Esophagus (tissue), 2 donors: ENCODE measurements around the gene PDZRN4. TPM values are rescaled to one million over a fixed set of nuclear protein-coding genes. Genes with fewer than 3 reads are reported as not detected.

Experiments used
- H3K27ac ChIP-seq, 2 donors: one replicate each; pipeline ENCODE4 v1.5.1; 2013; ENCODE audit warnings: low read depth in 2 of 2, mild to moderate bottlenecking in 2 of 2, inconsistent platforms in 1 of 2, low read length in 1 of 2, moderate library complexity in 1 of 2
- H3K27me3 ChIP-seq, 2 donors: one replicate each; pipeline ENCODE4 v1.6.1; 2013; ENCODE audit warnings: low read length in 2 of 2, control low read depth in 1 of 2, mild to moderate bottlenecking in 1 of 2; ENCODE audit not compliant: insufficient read depth in 2 of 2, control insufficient read depth in 1 of 2
- H3K36me3 ChIP-seq, 2 donors: one replicate each; pipeline ENCODE4 v1.6.1; 2013; ENCODE audit warnings: low read length in 1 of 2; ENCODE audit not compliant: control insufficient read depth in 2 of 2, insufficient read depth in 2 of 2
- H3K4me1 ChIP-seq, 2 donors: one replicate each; pipeline ENCODE4 v1.6.1; 2013; ENCODE audit warnings: low read length in 1 of 2; ENCODE audit not compliant: control insufficient read depth in 2 of 2, insufficient read depth in 2 of 2
- H3K4me3 ChIP-seq, 2 donors: one replicate each; pipeline ENCODE4 v1.5.1; 2013; ENCODE audit warnings: low read length in 2 of 2, mild to moderate bottlenecking in 2 of 2, low read depth in 1 of 2, moderate library complexity in 1 of 2
- H3K9me3 ChIP-seq, 2 donors: one replicate each; pipeline ENCODE4 v1.6.1; 2013; ENCODE audit warnings: mild to moderate bottlenecking in 2 of 2, low read depth in 1 of 2, low read length in 1 of 2, moderate library complexity in 1 of 2; ENCODE audit not compliant: control insufficient read depth in 2 of 2, insufficient read depth in 1 of 2
- WGBS, 2 donors: extraction: QIAGEN DNeasy Blood & Tissue Kit; methylation state at CpG; one replicate each; pipeline ENCODE4 v1.1.7; 2013; 5-methylcytosine and 5-hydroxymethylcytosine counted together
- polyA plus RNA-seq, 2 donors: library from polyadenylated mRNA; stranded (reverse); fragments of 200-250 nt; gene quantifications; one replicate each; pipeline ENCODE4 v1.2.3, GENCODE V29; 2013
- donor health status: healthy with polysubstance abuse.
- donor health status: Bipolar disorder and iron deficiency.

PDZRN4 gene
- polyA plus RNA-seq, 2 donors, result 0.59 to 1.8 TPM

DNA sequence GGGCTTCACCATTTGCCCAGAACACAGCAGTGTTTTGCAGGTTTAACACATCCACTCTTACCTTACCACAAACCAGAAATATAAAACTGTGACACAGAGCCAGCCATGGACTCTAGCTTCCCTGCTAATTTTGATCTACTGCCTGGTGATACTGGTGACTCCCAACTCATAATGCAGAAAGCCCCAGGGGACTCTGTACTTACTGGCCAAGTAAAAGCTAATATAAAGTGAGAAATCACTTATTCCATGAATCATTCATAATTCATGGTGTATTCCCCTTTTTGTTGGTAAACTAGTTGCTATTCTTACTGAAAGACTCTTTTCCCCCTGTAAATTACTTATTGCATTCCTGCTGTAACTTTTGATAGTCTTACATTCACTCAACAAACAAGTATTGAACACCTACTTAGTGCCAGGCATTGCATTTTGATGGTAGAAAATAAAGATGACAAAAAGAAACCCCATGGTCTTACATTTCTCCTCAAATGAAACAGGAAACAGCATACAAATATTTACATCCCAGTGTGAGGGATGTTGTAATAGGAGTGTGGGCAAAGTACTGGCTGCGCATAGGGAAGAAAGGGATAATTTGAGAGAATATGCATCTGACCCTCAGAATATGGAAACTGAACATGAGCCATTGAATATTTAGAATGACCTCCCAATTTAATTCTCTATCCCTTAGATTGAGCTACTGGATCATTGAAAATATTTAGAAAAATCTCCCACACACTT lies 279.6 kb downstream of the PDZRN4 start:
- WGBS, 2 donors, result 95 to 100% methylated on average over 1 of the region's 1 CpG
- Histone ChIP-seq H3K4me1 (no peaks in the 10 kb centered on the region), H3K9me3 (no peaks in the 10 kb centered on the region)

DNA sequence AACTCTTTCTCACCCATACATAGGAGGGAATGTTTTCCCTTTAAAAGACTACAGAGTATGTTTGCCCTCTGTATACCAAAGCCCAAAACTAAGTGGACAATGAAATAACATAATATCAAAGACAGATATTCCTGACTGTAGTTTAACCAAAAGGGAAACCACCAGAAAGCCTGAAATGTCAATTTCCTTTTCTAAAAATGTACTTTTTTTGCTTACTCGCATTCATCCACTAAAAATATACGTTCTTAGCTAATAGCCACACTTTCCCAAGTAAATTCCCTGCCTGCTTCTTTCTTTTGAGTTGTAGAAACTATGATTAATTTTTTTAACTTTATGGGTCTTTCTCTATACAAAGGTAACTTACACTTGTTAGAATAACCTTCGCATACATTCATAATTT lies 280.2 kb downstream of the PDZRN4 start:
- H3K27me3 ChIP-seq, result no peaks in the 10 kb centered on the region
- no peaks in the 10 kb centered on the region for H3K36me3 ChIP-seq
- H3K27ac ChIP-seq, result no peak overlapping the region
- H3K9me3 ChIP-seq, result no peaks in the 10 kb centered on the region
- WGBS, 2 donors, result 79 to 87% methylated on average over 3 of the region's 3 CpGs
- H3K4me1 ChIP-seq, result no peaks in the 10 kb centered on the region
- H3K4me3 ChIP-seq, result no peak overlapping the region

More for the DNA sequence above, 279.6 kb downstream of the PDZRN4 start:
- no peak overlapping the region for H3K27ac ChIP-seq
- H3K36me3 ChIP-seq, result no peaks in the 10 kb centered on the region
- H3K27me3 ChIP-seq, result no peaks in the 10 kb centered on the region
- no peak overlapping the region for H3K4me3 ChIP-seq

DNA sequence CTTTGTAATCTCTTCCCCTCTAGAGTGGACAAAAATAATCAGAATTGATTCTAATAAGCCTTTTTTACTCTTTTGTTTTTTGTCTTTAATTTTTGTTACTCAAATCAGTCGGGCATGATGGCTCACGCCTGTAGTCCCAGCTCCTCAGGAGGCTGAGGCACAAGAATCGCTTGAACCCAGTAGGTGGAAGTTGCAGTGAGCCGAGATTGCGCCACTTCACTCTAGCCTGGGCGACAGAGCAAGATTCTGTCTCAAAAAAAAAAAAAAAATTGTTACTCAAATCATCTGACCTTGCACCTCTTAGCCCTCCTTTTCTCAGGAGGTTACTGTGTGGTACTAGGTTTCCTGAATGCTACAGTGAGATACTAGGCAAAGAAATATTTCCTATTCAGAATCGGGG lies 280.6 kb downstream of the PDZRN4 start:
- Histone ChIP-seq H3K36me3 (no peaks in the 10 kb centered on the region), H3K9me3 (no peaks in the 10 kb centered on the region), H3K27ac (no peak overlapping the region), H3K4me3 (no peak overlapping the region), H3K27me3 (no peaks in the 10 kb centered on the region), H3K4me1 (no peaks in the 10 kb centered on the region)
- WGBS, 2 donors, result 73 to 74% methylated on average over 7 of the region's 7 CpGs

DNA sequence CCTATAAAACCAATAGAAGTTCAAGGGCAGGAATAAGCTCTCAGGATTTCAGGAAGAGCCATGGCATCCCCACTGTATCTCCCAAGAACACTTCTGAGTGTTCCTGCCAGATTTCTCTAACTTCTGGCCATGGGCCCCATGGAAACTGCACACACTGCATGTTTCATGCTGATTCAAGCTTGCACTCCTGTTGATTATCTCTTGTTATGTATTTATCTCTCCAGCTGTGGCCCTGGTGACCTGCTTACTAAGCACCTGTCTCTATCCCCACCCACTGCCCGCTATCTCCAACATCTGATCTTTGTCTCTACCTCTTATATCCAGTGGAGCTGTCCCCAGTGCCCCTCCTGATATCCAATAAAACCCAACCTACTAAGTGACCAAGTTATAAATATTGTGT lies 285.3 kb downstream of the PDZRN4 start:
- no peaks in the 10 kb centered on the region for H3K36me3 ChIP-seq
- H3K4me1 ChIP-seq, result no peaks in the 10 kb centered on the region
- no peak overlapping the region for H3K4me3 ChIP-seq
- H3K27me3 ChIP-seq, result no peaks in the 10 kb centered on the region
- WGBS, 2 donors, result 81 to 85% methylated on average over 1 of the region's 1 CpG
- H3K9me3 ChIP-seq, result no peaks in the 10 kb centered on the region
- H3K27ac ChIP-seq, result no peak overlapping the region

DNA sequence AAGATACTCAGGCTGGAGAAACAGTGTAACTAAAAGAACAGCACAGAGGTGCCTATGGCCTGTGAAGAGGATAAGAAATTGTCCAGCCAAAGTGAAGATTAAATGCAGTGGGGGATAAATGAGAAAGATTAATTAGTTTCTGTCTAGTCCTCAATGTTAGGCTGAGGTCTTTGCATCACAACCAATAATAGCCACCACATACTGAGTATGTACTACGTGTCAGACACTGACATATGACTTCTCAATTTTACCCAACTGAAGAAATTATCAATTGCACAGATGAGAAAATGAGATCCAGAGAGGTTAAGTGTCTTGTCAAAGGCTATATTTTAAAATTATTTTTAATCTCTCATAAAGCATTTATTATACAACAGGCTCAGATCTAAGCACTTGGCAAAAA lies 285.9 kb downstream of the PDZRN4 start:
- Histone ChIP-seq H3K9me3 (no peaks in the 10 kb centered on the region), H3K36me3 (no peaks in the 10 kb centered on the region), H3K4me1 (no peaks in the 10 kb centered on the region), H3K27ac (no peak overlapping the region), H3K27me3 (no peaks in the 10 kb centered on the region), H3K4me3 (no peak overlapping the region)
- WGBS, 2 donors, result 69 to 79% methylated on average over 1 of the region's 1 CpG

DNA sequence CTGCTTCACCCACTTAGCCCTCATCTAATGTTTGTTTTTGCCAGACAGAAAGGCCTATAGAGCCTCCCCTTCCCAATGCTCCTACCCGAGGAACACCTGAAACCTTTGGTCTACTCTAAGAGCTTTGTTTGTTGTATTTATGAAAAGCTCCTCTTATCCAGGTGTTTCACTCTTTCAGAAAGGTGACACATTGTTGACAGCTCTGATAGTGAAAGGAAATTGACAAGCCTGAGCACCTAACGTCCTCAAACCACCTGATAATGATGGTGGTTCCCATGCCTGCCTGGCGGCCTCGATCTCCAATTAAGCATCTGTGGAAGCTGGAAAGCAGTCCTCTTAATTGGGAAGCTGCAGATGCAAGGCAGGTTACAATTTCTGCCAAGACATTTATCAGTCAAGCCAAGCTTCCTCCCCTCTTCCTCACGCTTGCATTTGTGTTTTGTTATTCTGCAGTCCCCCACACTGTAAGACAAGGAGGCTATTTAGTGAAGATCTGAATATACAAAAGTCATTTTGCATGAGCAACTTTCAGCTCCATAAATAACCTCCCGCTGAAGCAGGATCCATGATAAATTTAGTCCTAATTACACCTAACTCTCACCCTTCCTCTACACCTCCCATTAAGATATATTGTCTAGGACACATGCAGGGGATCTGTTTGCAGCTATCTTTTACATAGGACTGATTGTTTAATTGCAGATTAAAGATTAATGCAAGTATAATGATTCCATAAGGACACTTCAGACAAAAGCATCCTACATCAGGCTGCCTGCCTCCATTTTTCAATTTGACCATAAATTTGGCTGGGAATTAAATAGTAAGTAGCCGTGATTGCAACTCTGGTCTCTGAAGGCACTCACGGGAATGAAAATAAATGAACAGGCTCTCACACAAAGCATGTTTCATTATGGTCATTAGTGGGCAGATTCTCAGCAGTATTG lies 288.6 kb downstream of the PDZRN4 start:
- no peak overlapping the region for H3K4me3 ChIP-seq
- H3K36me3 ChIP-seq, result no peaks in the 10 kb centered on the region
- no peak overlapping the region for H3K27ac ChIP-seq
- H3K9me3 ChIP-seq, result no peaks in the 10 kb centered on the region
- no peaks in the 10 kb centered on the region for H3K27me3 ChIP-seq
- 63% methylated on average over 8 of the region's 8 CpGs for WGBS, 2 donors
- no peaks in the 10 kb centered on the region for H3K4me1 ChIP-seq

DNA sequence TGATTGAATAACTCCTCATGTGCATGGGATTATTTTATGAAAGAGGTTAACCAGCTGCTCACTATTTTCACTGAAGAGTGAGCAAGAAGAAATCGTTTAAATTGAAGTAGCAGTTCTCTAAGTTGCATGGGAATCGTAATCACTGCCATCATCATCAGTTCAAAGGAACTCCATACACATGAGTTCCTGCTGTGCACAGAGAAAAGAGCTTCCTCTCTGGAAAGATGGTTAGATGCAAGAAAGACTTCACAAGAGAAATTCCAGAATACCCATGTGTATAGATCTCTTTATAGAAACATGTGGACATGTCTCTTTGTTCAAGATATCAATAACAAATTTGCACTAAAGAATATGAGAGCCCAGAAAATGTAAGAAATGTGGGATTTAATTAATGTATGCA lies 291.3 kb downstream of the PDZRN4 start:
- 74 to 81% methylated on average over 2 of the region's 2 CpGs for WGBS, 2 donors
- Histone ChIP-seq H3K4me1 (no peaks in the 10 kb centered on the region), H3K27ac (no peak overlapping the region), H3K36me3 (no peaks in the 10 kb centered on the region), H3K27me3 (no peaks in the 10 kb centered on the region), H3K4me3 (no peak overlapping the region), H3K9me3 (no peaks in the 10 kb centered on the region)

DNA sequence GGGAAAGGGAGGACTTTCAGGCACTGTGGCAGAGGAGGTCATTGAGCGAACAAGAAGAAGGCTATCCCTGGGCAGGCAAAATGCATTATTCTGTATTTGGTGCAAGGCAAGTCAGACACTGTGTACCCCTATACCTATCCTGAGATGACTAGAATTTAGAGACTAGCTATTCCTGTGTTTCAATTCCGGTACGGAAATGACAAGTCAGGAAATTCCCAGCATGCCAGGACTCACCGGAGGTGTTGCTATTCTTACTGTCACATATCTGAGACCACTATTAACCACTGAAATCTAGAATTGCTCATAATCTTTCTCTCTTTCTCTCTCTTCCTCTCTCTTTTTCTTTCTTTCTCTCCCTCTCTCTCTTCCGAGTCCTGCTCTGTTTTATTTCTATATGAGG lies 297.1 kb downstream of the PDZRN4 start:
- no peaks in the 10 kb centered on the region for H3K36me3 ChIP-seq
- H3K27me3 ChIP-seq, result no peaks in the 10 kb centered on the region
- H3K4me1 ChIP-seq, result no peaks in the 10 kb centered on the region
- no peak overlapping the region for H3K27ac ChIP-seq
- 73 to 76% methylated on average over 5 of the region's 5 CpGs for WGBS, 2 donors
- no peak overlapping the region for H3K4me3 ChIP-seq
- H3K9me3 ChIP-seq, result no peaks in the 10 kb centered on the region

DNA sequence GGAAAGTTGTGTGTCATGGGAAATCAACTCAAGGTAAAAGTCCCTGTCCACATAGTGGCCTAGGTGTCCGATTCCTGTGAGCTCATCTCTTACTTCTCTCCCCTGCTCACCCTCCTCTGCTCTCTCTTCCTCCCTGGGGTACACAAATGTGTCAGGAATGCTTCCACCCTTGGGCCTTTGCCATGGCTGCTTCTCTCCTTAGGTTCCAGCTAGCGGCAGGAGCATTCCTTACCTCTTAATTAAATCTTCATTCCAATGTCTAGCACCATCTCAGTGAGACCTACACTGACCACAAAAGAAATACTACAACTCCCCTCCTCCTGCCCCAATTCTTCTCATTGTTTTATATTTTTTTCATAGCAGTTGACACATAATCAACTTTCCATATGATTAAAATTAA lies 298.6 kb downstream of the PDZRN4 start:
- H3K4me1 ChIP-seq, result no peaks in the 10 kb centered on the region
- H3K36me3 ChIP-seq, result no peaks in the 10 kb centered on the region
- H3K27ac ChIP-seq, result no peak overlapping the region
- no peaks in the 10 kb centered on the region for H3K27me3 ChIP-seq
- H3K4me3 ChIP-seq, result no peak overlapping the region
- no peaks in the 10 kb centered on the region for H3K9me3 ChIP-seq
- WGBS, 2 donors, result 82 to 88% methylated on average over 2 of the region's 2 CpGs
